H1 (cell line): ENCODE data around the gene RBM47. TPM values are rescaled to one million over a fixed set of nuclear protein-coding genes. Genes with fewer than 3 reads are reported as not detected.

Experiments
- CTCF ChIA-PET: fragments of 300-600 bp; sonication (Branson Sonifier 250); formaldehyde crosslinking; loops from one replicate; lab custom pipeline; 2021; ENCODE audit not compliant: partially characterized antibody; lab: Charles Lee
- POLR2A ChIA-PET: fragments of 300-600 bp; sonication (Branson Sonifier 250); formaldehyde crosslinking; loops from one replicate; lab custom pipeline; 2021; ENCODE audit warnings: inconsistent platforms; ENCODE audit not compliant: partially characterized antibody; lab: Charles Lee
- DNase-seq, 2 experiments: peaks; one replicate each; pipeline versions ENCODE4 v3.0.0 to v3.0.0-alpha.2; 2010 to 2022; ENCODE audit warnings: low spot score in 2 of 2, low read depth in 1 of 2, mixed read lengths in 1 of 2
- FAIRE-seq: peaks from 2 replicates; lab custom pipeline; 2011; peaks lifted over from hg19 to GRCh38; lab: Jason Lieb, UNC
- H2AFZ ChIP-seq: 2 replicates; pipeline ENCODE4 v1.8.1; 2012; ENCODE audit warnings: low read length, inconsistent platforms
- H2AK5ac ChIP-seq: 2 replicates; pipeline ENCODE4 v1.6.1; 2013; ENCODE audit warnings: low read depth, low read length
- H2BK120ac ChIP-seq: replicated peaks from 2 replicates; pipeline ENCODE3; 2013; ENCODE audit warnings: low read depth, low read length, inconsistent platforms
- H2BK12ac ChIP-seq: 2 replicates; pipeline ENCODE4 v1.6.1; 2013; ENCODE audit warnings: low read depth, low read length
- H2BK15ac ChIP-seq: 2 replicates; pipeline ENCODE4 v1.6.1; 2013; ENCODE audit warnings: low read length
- H2BK20ac ChIP-seq: 2 replicates; pipeline ENCODE4 v1.6.1; 2013; ENCODE audit warnings: low read length
- H2BK5ac ChIP-seq: 2 replicates; pipeline ENCODE4 v1.6.1; 2013; ENCODE audit warnings: low read depth, low read length
- H3K14ac ChIP-seq: 2 replicates; pipeline ENCODE4 v1.6.1; 2013; ENCODE audit warnings: inconsistent platforms; ENCODE audit not compliant: insufficient read length
- H3K18ac ChIP-seq: 2 replicates; pipeline ENCODE4 v1.6.1; 2013; ENCODE audit warnings: low read length; ENCODE audit errors: extremely low read depth
- H3K23ac ChIP-seq: 2 replicates; pipeline ENCODE4 v1.6.1; 2013; ENCODE audit warnings: inconsistent platforms; ENCODE audit not compliant: insufficient read length
- H3K23me2 ChIP-seq: 2 replicates; pipeline ENCODE4 v1.6.1; 2013; ENCODE audit warnings: low read depth, low read length
- H3K27ac ChIP-seq: 2 replicates; pipeline ENCODE4 v1.6.1; 2011; ENCODE audit warnings: low read depth, low read length, inconsistent platforms
- H3K27me3 ChIP-seq, 4 experiments: replicated peaks in 1 of 4; 1 replicate in 1 of 4; 2 replicates in 3 of 4; pipeline versions ENCODE4 v1.6.1 to v1.8.1; 2011 to 2013; ENCODE audit warnings: low read length in 3 of 4, mild to moderate bottlenecking in 3 of 4, inconsistent platforms in 2 of 4, mixed read lengths in 2 of 4, moderate library complexity in 1 of 4; ENCODE audit not compliant: control insufficient read depth in 3 of 4, insufficient read depth in 3 of 4; ENCODE audit errors: extremely low read depth in 1 of 4
- H3K36me3 ChIP-seq, 4 experiments: 2 replicates each; pipeline versions ENCODE4 v1.6.1 to v1.8.1; 2011 to 2013; ENCODE audit warnings: mild to moderate bottlenecking in 4 of 4, low read length in 3 of 4, moderate library complexity in 2 of 4, control low read depth in 1 of 4, inconsistent platforms in 1 of 4; ENCODE audit not compliant: insufficient read depth in 4 of 4, control insufficient read depth in 2 of 4
- H3K4ac ChIP-seq: replicated peaks from 2 replicates; pipeline ENCODE3; 2013; ENCODE audit warnings: low read length, low read depth, mixed read lengths, inconsistent platforms; ENCODE audit not compliant: insufficient read length
- H3K4me1 ChIP-seq, 4 experiments: replicated peaks in 1 of 4; 1 replicate in 1 of 4; 2 replicates in 3 of 4; pipeline versions ENCODE4 v1.6.1 to v1.8.1; 2011 to 2013; ENCODE audit warnings: low read length in 3 of 4, inconsistent platforms in 2 of 4, mixed read lengths in 1 of 4; ENCODE audit not compliant: insufficient read depth in 4 of 4, control insufficient read depth in 3 of 4
- H3K4me2 ChIP-seq, 2 experiments: 2 replicates each; pipeline versions ENCODE4 v1.6.1 to v1.8.1; 2011 to 2013; ENCODE audit warnings: low read depth in 2 of 2, low read length in 2 of 2, control low read depth in 1 of 2, inconsistent platforms in 1 of 2, mild to moderate bottlenecking in 1 of 2; ENCODE audit not compliant: insufficient read depth in 1 of 2
- H3K4me3 ChIP-seq, 4 experiments: fragments of 200-600, 300-600 bp in 1 of 4; sonication (generic), shearing (Covaris generic), sonication (Bioruptor Twin) in 1 of 4; 2 replicates each; pipeline versions ENCODE4 v1.5.1 to v1.8.1; 2011 to 2016; ENCODE audit warnings: low read length in 4 of 4, low read depth in 3 of 4, control low read depth in 2 of 4, inconsistent platforms in 2 of 4, mild to moderate bottlenecking in 2 of 4, mixed read lengths in 1 of 4, moderate library complexity in 1 of 4; ENCODE audit not compliant: insufficient read depth in 2 of 4; ENCODE audit errors: extremely low read depth in 1 of 4
- H3K56ac ChIP-seq: replicated peaks from 2 replicates; pipeline ENCODE3; 2013; ENCODE audit warnings: low read depth, mild to moderate bottlenecking, mixed read lengths, low read length, inconsistent platforms; ENCODE audit not compliant: insufficient read length
- H3K79me1 ChIP-seq: 2 replicates; pipeline ENCODE4 v1.6.1; 2013; ENCODE audit warnings: low read depth, low read length, control low read depth
- H3K79me2 ChIP-seq, 2 experiments: 2 replicates each; pipeline versions ENCODE4 v1.6.1 to v1.8.1; 2012 to 2013; ENCODE audit warnings: low read length in 2 of 2, mild to moderate bottlenecking in 2 of 2, inconsistent platforms in 1 of 2; ENCODE audit not compliant: insufficient read depth in 2 of 2, control insufficient read depth in 1 of 2
- H3K9ac ChIP-seq, 4 experiments: replicated peaks in 1 of 4; 1 replicate in 1 of 4; 2 replicates in 3 of 4; pipeline versions ENCODE4 v1.6.1 to v1.8.1; 2011 to 2013; ENCODE audit warnings: low read depth in 3 of 4, low read length in 3 of 4, control low read depth in 2 of 4, mild to moderate bottlenecking in 2 of 4, moderate library complexity in 2 of 4, inconsistent platforms in 1 of 4; ENCODE audit errors: extremely low read depth in 1 of 4
- H3K9me3 ChIP-seq, 2 experiments: 2 replicates each; pipeline versions ENCODE4 v1.6.1 to v1.8.1; 2012 to 2013; ENCODE audit warnings: mild to moderate bottlenecking in 2 of 2, moderate library complexity in 2 of 2, control low read depth in 1 of 2, inconsistent platforms in 1 of 2, low read depth in 1 of 2, low read length in 1 of 2, mixed read lengths in 1 of 2; ENCODE audit not compliant: insufficient read depth in 2 of 2
- H4K20me1 ChIP-seq, 2 experiments: replicated peaks in 1 of 2; 2 replicates each; pipeline versions ENCODE3 to v1.8.1; 2011 to 2013; ENCODE audit warnings: inconsistent platforms in 2 of 2, low read length in 2 of 2, mild to moderate bottlenecking in 1 of 2; ENCODE audit not compliant: insufficient read depth in 2 of 2, control insufficient read depth in 1 of 2
- H4K5ac ChIP-seq: 2 replicates; pipeline ENCODE4 v1.6.1; 2013; ENCODE audit warnings: low read length, low read depth, mixed read lengths, inconsistent platforms; ENCODE audit not compliant: insufficient read length
- H4K8ac ChIP-seq: 2 replicates; pipeline ENCODE4 v1.8.0; 2013; ENCODE audit warnings: mild to moderate bottlenecking, moderate library complexity, low read length, inconsistent platforms; ENCODE audit not compliant: insufficient read depth; ENCODE audit errors: extremely low read depth
- H4K91ac ChIP-seq: replicated peaks from 2 replicates; pipeline ENCODE3; 2013; ENCODE audit warnings: low read length, mixed read lengths, inconsistent platforms; ENCODE audit not compliant: insufficient read length
- CBX8 ChIP-seq: fragments of 300-800, 300-1000 bp; sonication (generic); IDR thresholded peaks from 2 replicates; pipeline ENCODE4 v1.7.1; 2016; ENCODE audit warnings: low read depth, low read length, borderline replicate concordance
- EZH2 ChIP-seq: fragments of 200-600 bp; sonication (generic); IDR thresholded peaks from 2 replicates; pipeline ENCODE4 v1.7.1; 2012; ENCODE audit warnings: low read depth, mild to moderate bottlenecking, moderate library complexity, low read length, inconsistent platforms; ENCODE audit not compliant: severe bottlenecking
- KDM1A ChIP-seq: fragments of 200-600, 300-600 bp; sonication (generic); IDR thresholded peaks from 2 replicates; pipeline ENCODE4 v1.7.1; 2016; ENCODE audit warnings: mild to moderate bottlenecking, low read length, borderline replicate concordance
- MAFK ChIP-seq: IDR thresholded peaks from 2 replicates; pipeline ENCODE4 v1.6.1; 2012; ENCODE audit warnings: low read depth, mild to moderate bottlenecking, improper control_type of control experiment, low read length
- MAX ChIP-seq: IDR thresholded peaks from 2 replicates; pipeline ENCODE4 v1.6.1; 2012; ENCODE audit warnings: inconsistent platforms
- NANOG ChIP-seq: IDR thresholded peaks from 2 replicates; pipeline ENCODE4 v1.6.1; 2011; ENCODE audit warnings: low read length, low read depth, mild to moderate bottlenecking, inconsistent platforms; ENCODE audit not compliant: insufficient read depth, poor library complexity, severe bottlenecking
- RAD21 ChIP-seq, 2 experiments: IDR thresholded peaks in 1 of 2; conservative IDR thresholded peaks in 1 of 2; 2 replicates each; pipeline ENCODE4 v1.6.1; 2011; ENCODE audit warnings: low read depth in 2 of 2, low read length in 2 of 2, improper control_type of control experiment in 1 of 2, inconsistent platforms in 1 of 2, mild to moderate bottlenecking in 1 of 2, moderate library complexity in 1 of 2
- SP2 ChIP-seq: IDR thresholded peaks from 2 replicates; pipeline ENCODE4 v1.6.1; 2012; ENCODE audit warnings: mild to moderate bottlenecking, low read length, inconsistent platforms
- SP4 ChIP-seq: IDR thresholded peaks from 2 replicates; pipeline ENCODE4 v1.6.1; 2012; ENCODE audit warnings: low read length, inconsistent platforms
- TCF12 ChIP-seq: IDR thresholded peaks from 2 replicates; pipeline ENCODE4 v1.6.1; 2011; ENCODE audit warnings: low read depth, mild to moderate bottlenecking, low read length
- TEAD4 ChIP-seq: IDR thresholded peaks from 2 replicates; pipeline ENCODE4 v1.6.1; 2012; ENCODE audit warnings: low read depth, low read length, inconsistent platforms, mixed read lengths
- WGBS, 2 experiments: shearing (Covaris generic) in 1 of 2; methylation state at CpG; one replicate each; pipeline versions ENCODE4 v1.1.6 to v1.1.7; 2013 to 2015; ENCODE audit warnings: low lambda C conversion rate in 2 of 2, mixed read lengths in 2 of 2, inconsistent platforms in 1 of 2, low coverage in 1 of 2, missing lambda C conversion rate in 1 of 2; ENCODE audit not compliant: insufficient replicate concordance in 2 of 2, insufficient coverage in 1 of 2, insufficient read length in 1 of 2; ENCODE audit errors: extremely low coverage in 1 of 2, missing lambda C conversion rate in 1 of 2; 5-methylcytosine and 5-hydroxymethylcytosine counted together
- polyA plus RNA-seq, 7 experiments: library from polyadenylated mRNA; depleted of rRNA in 3 of 7; stranded (reverse) in 5 of 7; unstranded in 2 of 7; fragments of >200 nt in 5 of 7; fragments of 200-250 nt in 2 of 7; gene quantifications; 1 replicate in 5 of 7; 2 replicates in 1 of 7; 4 replicates in 1 of 7; pipeline versions ENCODE4 v1.2.1 to v1.2.3, GENCODE V29; 2011 to 2013; ENCODE audit warnings: missing spikeins in 2 of 7, mixed read lengths in 2 of 7
- total RNA-seq: library from RNA; stranded (reverse); fragmentation: NEBNext Ultra II Directional; extraction: Animal tissue kit (Norgen Biotek cat#: 25700); gene quantifications from 2 replicates; pipeline ENCODE4 v1.2.1, GENCODE V29; 2021

The RBM47 gene
- total and polyA plus RNA-seq, 2 of the 8 experiments (the other 6 are each of a cell fraction or from before 2014, with no cell fraction given): 42.8 to 78.9 TPM

- CTCF ChIA-PET: no interaction called here
- no peak for DNase-seq
Measured at GRCh38 chr4:40575846-40576245, 53.8 kb downstream of the RBM47 start.

More at GRCh38 chr4:40575846-40576245, 53.8 kb downstream of the RBM47 start:
- Histone ChIP-seq H3K14ac (no peak overlapping the region), H3K56ac (no peak overlapping the region), H2BK20ac (no peak overlapping the region), H3K27me3 (no peaks in the 10 kb centered on the region), H3K4me1 (peaks cover 0 to 7% (median 1%) of the 10 kb centered on the region in 4 experiments; a peak in 3 of 7 replicates), H3K9ac (no peak overlapping the region), H3K4me3 (no peak overlapping the region), H4K20me1 (peaks cover 0 to 2% of the 10 kb centered on the region in 2 experiments), H3K23ac (no peak overlapping the region), H2BK120ac (no peak overlapping the region), H3K79me2 (peaks cover 0 to 69% of the 10 kb centered on the region in 2 experiments; a peak in 2 of 4 replicates), H2BK5ac (peak overlapping the region; percentile 52; the same call in 1 of the 2 replicates), H3K9me3 (no peaks in the 10 kb centered on the region; a peak in 1 of 4 replicates), H3K79me1 (peaks cover 4% of the 10 kb centered on the region; the same call in 1 of the 2 replicates), H3K23me2 (no peaks in the 10 kb centered on the region), H2AK5ac (no peak overlapping the region), H3K27ac (no peak overlapping the region), H4K8ac (no peak overlapping the region), H2BK15ac (no peak overlapping the region), H4K91ac (no peak overlapping the region), H3K36me3 (no peaks in the 10 kb centered on the region; a peak in 2 of 8 replicates), H3K18ac (peak overlapping the region; percentile 48), H2BK12ac (no peak overlapping the region), H3K4me2 (no peak overlapping the region), H2AFZ (no peak overlapping the region), H4K5ac (no peak overlapping the region), H3K4ac (no peak overlapping the region)
- POLR2A ChIA-PET: interaction anchor here (0.6 to 1.5 kb wide), 4 partner anchors 14 to 173 kb away, joined by 3 to 5 read pairs (median 3); no protein-coding TSS in a partner anchor
- 100% methylated on average over 2 of the region's 2 CpGs; no CpG with 5 or more reads in 1 of the 2 experiments for WGBS, 2 experiments
- TF ChIP-seq MAX (no peak), EZH2 (no peak), TEAD4 (no peak), TCF12 (no peak), RAD21 (IDR thresholded peaks at IDR 0.05 in 1 of 2, conservative IDR thresholded peaks at IDR 0.05 in 1 of 2; ENCODE audit: low read depth in 2 of 2, low read length in 2 of 2) (no peak), KDM1A (no peak), MAFK (no peak), CBX8 (no peak), NANOG (no peak), SP4 (no peak), SP2 (no peak)
- no peak for FAIRE-seq
